ENCODE measurements around the gene PRPS1L1. TPM values are rescaled to one million over a fixed set of nuclear protein-coding genes. Genes with fewer than 3 reads are reported as not detected.

The PRPS1L1 gene
- total RNA-seq, 1 donor from 2014 or later: not detected

DNA sequence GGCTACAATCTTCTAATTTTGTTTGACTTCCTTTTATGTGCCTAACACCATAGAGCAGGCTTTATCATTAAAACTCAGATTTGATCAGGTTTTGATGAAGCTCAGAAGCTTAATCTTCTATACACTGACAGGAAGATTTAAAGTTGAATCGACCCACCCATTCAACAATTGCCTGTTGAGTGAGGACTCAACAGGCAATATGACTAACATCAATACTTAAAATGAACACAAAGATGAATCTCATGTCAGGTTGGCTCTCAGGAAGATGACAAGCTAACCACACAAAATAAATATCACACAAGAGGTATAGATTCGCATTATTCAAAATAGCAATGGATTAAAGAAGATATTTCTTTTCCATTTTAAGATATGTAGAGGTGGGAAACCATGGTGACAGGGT lies 50.7 kb downstream of the PRPS1L1 start:
- Histone ChIP-seq H3K4me3 (ENCODE audit: low read depth, low read length) (no peak overlapping the region), H3K27me3 (ENCODE audit: control insufficient read depth, insufficient read depth, low read length) (no peaks in the 10 kb centered on the region), H3K36me3 (ENCODE audit: control insufficient read depth, insufficient read depth, low read length) (no peaks in the 10 kb centered on the region)
- FAIRE-seq (no peak), DNase-seq (ENCODE audit: low read depth) (no peak)
- TF ChIP-seq, protein P1, sequence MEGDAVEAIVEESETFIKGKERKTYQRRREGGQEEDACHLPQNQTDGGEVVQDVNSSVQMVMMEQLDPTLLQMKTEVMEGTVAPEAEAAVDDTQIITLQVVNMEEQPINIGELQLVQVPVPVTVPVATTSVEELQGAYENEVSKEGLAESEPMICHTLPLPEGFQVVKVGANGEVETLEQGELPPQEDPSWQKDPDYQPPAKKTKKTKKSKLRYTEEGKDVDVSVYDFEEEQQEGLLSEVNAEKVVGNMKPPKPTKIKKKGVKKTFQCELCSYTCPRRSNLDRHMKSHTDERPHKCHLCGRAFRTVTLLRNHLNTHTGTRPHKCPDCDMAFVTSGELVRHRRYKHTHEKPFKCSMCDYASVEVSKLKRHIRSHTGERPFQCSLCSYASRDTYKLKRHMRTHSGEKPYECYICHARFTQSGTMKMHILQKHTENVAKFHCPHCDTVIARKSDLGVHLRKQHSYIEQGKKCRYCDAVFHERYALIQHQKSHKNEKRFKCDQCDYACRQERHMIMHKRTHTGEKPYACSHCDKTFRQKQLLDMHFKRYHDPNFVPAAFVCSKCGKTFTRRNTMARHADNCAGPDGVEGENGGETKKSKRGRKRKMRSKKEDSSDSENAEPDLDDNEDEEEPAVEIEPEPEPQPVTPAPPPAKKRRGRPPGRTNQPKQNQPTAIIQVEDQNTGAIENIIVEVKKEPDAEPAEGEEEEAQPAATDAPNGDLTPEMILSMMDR (IDR thresholded peaks at IDR 0.05; ENCODE audit: insufficient read depth, low read length, severe bottlenecking): no peak

Other genes with a start within 250 kb of the PRPS1L1 start
- gene SNX13, start 87.4 kb downstream of the PRPS1L1 start, total RNA-seq: 30.2 and 32.9 TPM in 2 replicates